Esophagus muscularis mucosa (tissue), 4 donors: ENCODE data around the gene KCNK17. TPM values are rescaled to one million over a fixed set of nuclear protein-coding genes. Genes with fewer than 3 reads are reported as not detected.

ENCODE experiments used
- DNase-seq: peaks from one replicate; pipeline ENCODE4 v3.0.0-alpha.2; 2017; ENCODE audit errors: extremely low spot score
- H3K27ac ChIP-seq, 4 donors: fragments of 200-600 bp; sonication (generic); replicated peaks in 1 of 4; 1 replicate in 3 of 4; 2 replicates in 1 of 4; pipeline ENCODE4 v1.5.1; 2016 to 2019; ENCODE audit warnings: mild to moderate bottlenecking in 1 of 4
- H3K27me3 ChIP-seq, 4 donors: fragments of 200-600 bp; sonication (generic); one replicate each; pipeline versions ENCODE4 v1.5.1 to v1.6.0; 2016 to 2019
- H3K36me3 ChIP-seq, 4 donors: fragments of 200-600 bp; sonication (generic); one replicate each; pipeline ENCODE4 v1.5.1; 2016 to 2019
- H3K4me1 ChIP-seq, 4 donors: fragments of 200-600 bp; sonication (generic); one replicate each; pipeline ENCODE4 v1.5.1; 2016 to 2019
- H3K4me3 ChIP-seq, 4 donors: fragments of 200-600 bp; sonication (generic); 1 replicate in 2 of 4; 2 replicates in 2 of 4; pipeline ENCODE4 v1.5.1; 2016 to 2019; ENCODE audit warnings: mild to moderate bottlenecking in 4 of 4, moderate library complexity in 1 of 4
- H3K9me3 ChIP-seq, 4 donors: fragments of 200-600 bp; sonication (generic); 1 replicate in 3 of 4; 2 replicates in 1 of 4; pipeline ENCODE4 v1.5.1; 2016 to 2019
- CTCF ChIP-seq, 3 experiments: fragments of 200-600 bp in 2 of 3; fragments of 450-650 bp in 1 of 3; sonication (generic) in 2 of 3; IDR thresholded peaks; one replicate each; pipeline ENCODE4 v1.5.1; 2017 to 2019; ENCODE audit warnings: antibody characterized with exemption in 3 of 3, mild to moderate bottlenecking in 2 of 3, moderate library complexity in 1 of 3
- EP300 ChIP-seq: sonication (generic); formaldehyde crosslinking; IDR thresholded peaks from one replicate; pipeline ENCODE4 v1.6.1; 2017; ENCODE audit warnings: antibody characterized with exemption
- POLR2A ChIP-seq: fragments of 450-650 bp; IDR thresholded peaks from one replicate; pipeline ENCODE4 v1.6.1; 2017; ENCODE audit warnings: antibody characterized with exemption, moderate library complexity, mild to moderate bottlenecking, low read depth
- POLR2AphosphoS5 ChIP-seq, 2 donors: sonication (generic); formaldehyde crosslinking; IDR thresholded peaks; one replicate each; pipeline ENCODE4 v1.6.1; 2017; ENCODE audit warnings: antibody characterized with exemption in 2 of 2
- WGBS: methylation state at CpG from one replicate; pipeline ENCODE4 v1.1.5; 2018; 5-methylcytosine and 5-hydroxymethylcytosine counted together
- intact Hi-C: fragments of 100-400 bp; cut with DNase I; formaldehyde crosslinking; loops from one replicate; pipeline ENCODE4 v1.15.1; 2023
- total RNA-seq, 4 donors: library from RNA; depleted of rRNA; stranded (reverse); fragments of >200 nt; gene quantifications; one replicate each; pipeline versions ENCODE4 v1.1.0 to v1.2.1, GENCODE V29; 2016

KCNK17 gene
- total RNA-seq, 4 donors from 2014 or later = 0.17 TPM; not detected in 3

GRCh38 chr6:39360378-39360777, 46.2 kb upstream of the KCNK17 start:
- Histone ChIP-seq H3K9me3 (no peaks in the 10 kb centered on the region), H3K4me3 (no peak overlapping the region), H3K4me1 (peaks cover 5 to 16% (median 13%) of the 10 kb centered on the region in 4 donors), H3K36me3 (no peaks in the 10 kb centered on the region), H3K27ac (no peak overlapping the region), H3K27me3 (no peaks in the 10 kb centered on the region)
- DNase-seq = no peak
- intact Hi-C loops = loop anchor here (5.0 kb wide), 1 partner anchor 947 kb away; no protein-coding TSS in a partner anchor
- TF ChIP-seq CTCF (IDR thresholded peaks at IDR 0.05) (no peak), EP300 (no peak), POLR2A (no peak), POLR2AphosphoS5 (IDR thresholded peaks at IDR 0.05) (no peak)
- WGBS = 96% methylated on average over 8 of the region's 9 CpGs

- no peaks in the 10 kb centered on the region for H3K9me3 ChIP-seq
- no peak overlapping the region for H3K27ac ChIP-seq
- H3K36me3 ChIP-seq = no peaks in the 10 kb centered on the region
- intact Hi-C loops = no loop called here
- no peaks in the 10 kb centered on the region for H3K27me3 ChIP-seq
- 58% methylated on average over 4 of the region's 7 CpGs for WGBS
- no peak overlapping the region for H3K4me3 ChIP-seq
- H3K4me1 ChIP-seq = peaks cover 5 to 16% (median 13%) of the 10 kb centered on the region in 4 donors
- TF ChIP-seq EP300 = no peak
- TF ChIP-seq CTCF (IDR thresholded peaks at IDR 0.05) = no peak
- TF ChIP-seq POLR2A = no peak
- TF ChIP-seq POLR2AphosphoS5 (IDR thresholded peaks at IDR 0.05) = no peak
- DNase-seq = no peak
Measured at GRCh38 chr6:39357998-39358686, 43.9 kb upstream of the KCNK17 start.

GRCh38 chr6:39353698-39354315, 39.6 kb upstream of the KCNK17 start:
- H3K4me3 ChIP-seq = no peak overlapping the region
- DNase-seq = no peak
- intact Hi-C loops = no loop called here
- peaks cover 0 to 7% (median 2%) of the 10 kb centered on the region in 4 donors for H3K4me1 ChIP-seq
- TF ChIP-seq POLR2A = no peak
- TF ChIP-seq EP300 = no peak
- TF ChIP-seq CTCF (IDR thresholded peaks at IDR 0.05) = no peak
- no peak for TF ChIP-seq POLR2AphosphoS5 (IDR thresholded peaks at IDR 0.05)
- WGBS = 100% methylated on average over 4 of the region's 7 CpGs
- no peaks in the 10 kb centered on the region for H3K9me3 ChIP-seq
- no peak overlapping the region for H3K27ac ChIP-seq
- H3K27me3 ChIP-seq = no peaks in the 10 kb centered on the region
- no peaks in the 10 kb centered on the region for H3K36me3 ChIP-seq

- intact Hi-C loops = no loop called here
- no peaks in the 10 kb centered on the region for H3K4me1 ChIP-seq
- no peaks in the 10 kb centered on the region for H3K27me3 ChIP-seq
- DNase-seq = no peak
- no peaks in the 10 kb centered on the region for H3K9me3 ChIP-seq
- no peak overlapping the region for H3K4me3 ChIP-seq
- WGBS = 91% methylated on average over 13 of the region's 13 CpGs
- no peak overlapping the region for H3K27ac ChIP-seq
- TF ChIP-seq POLR2AphosphoS5 (IDR thresholded peaks at IDR 0.05) (no peak), POLR2A (no peak), CTCF (IDR thresholded peaks at IDR 0.05) (no peak), EP300 (no peak)
- H3K36me3 ChIP-seq = no peaks in the 10 kb centered on the region
Measured at GRCh38 chr6:39350723-39351505, 36.7 kb upstream of the KCNK17 start.
